Measurements from ENCODE around the gene CNST.

DNA sequence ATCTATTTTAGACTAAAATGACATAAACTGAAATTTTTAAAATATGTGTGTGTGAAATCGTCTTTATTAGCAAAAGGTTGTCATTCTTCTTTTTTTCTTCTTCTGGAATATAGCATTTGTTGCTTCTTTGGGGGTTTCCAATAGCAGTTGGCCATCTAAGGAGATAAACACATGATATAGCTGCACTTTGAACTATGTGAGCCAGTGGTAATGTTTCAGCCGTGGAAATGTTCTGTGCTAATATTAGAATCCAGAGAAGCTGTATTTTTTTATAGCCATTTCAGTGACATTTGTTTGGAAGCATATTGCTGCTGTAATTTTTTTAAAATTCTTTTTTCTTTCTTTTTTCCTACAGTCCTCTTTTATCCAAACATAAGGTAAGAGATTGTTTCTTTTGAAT, 75.1 kb downstream of the CNST start:
- TF ChIP-seq, protein P1, sequence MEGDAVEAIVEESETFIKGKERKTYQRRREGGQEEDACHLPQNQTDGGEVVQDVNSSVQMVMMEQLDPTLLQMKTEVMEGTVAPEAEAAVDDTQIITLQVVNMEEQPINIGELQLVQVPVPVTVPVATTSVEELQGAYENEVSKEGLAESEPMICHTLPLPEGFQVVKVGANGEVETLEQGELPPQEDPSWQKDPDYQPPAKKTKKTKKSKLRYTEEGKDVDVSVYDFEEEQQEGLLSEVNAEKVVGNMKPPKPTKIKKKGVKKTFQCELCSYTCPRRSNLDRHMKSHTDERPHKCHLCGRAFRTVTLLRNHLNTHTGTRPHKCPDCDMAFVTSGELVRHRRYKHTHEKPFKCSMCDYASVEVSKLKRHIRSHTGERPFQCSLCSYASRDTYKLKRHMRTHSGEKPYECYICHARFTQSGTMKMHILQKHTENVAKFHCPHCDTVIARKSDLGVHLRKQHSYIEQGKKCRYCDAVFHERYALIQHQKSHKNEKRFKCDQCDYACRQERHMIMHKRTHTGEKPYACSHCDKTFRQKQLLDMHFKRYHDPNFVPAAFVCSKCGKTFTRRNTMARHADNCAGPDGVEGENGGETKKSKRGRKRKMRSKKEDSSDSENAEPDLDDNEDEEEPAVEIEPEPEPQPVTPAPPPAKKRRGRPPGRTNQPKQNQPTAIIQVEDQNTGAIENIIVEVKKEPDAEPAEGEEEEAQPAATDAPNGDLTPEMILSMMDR (conservative IDR thresholded peaks at IDR 0.05; ENCODE audit: low read length), result no peak
- TF ChIP-seq EZH2phosphoT487 (IDR thresholded peaks at IDR 0.05; ENCODE audit: borderline replicate concordance, low read depth, low read length), result no peak

All from OCI-LY7 (cell line).